Stomach (tissue), 4 donors: ENCODE measurements around the gene LAMB4.

Experiments used
- POLR2A ChIP-seq, 4 donors: fragments of 450-650 bp; IDR thresholded peaks; one replicate each; pipeline ENCODE4 v1.6.1; 2016; ENCODE audit warnings: antibody characterized with exemption in 4 of 4, control low read depth in 2 of 4, mild to moderate bottlenecking in 1 of 4, moderate library complexity in 1 of 4
- POLR2AphosphoS5 ChIP-seq, 3 donors: sonication (generic); formaldehyde crosslinking; IDR thresholded peaks; one replicate each; pipeline ENCODE4 v1.6.1; 2016; ENCODE audit warnings: antibody characterized with exemption in 3 of 3

GRCh38 chr7:108104324-108104723, 25.8 kb downstream of the LAMB4 start:
- no peak for TF ChIP-seq POLR2AphosphoS5 (IDR thresholded peaks at IDR 0.05)
- no peak for TF ChIP-seq POLR2A (IDR thresholded peaks at IDR 0.05)
